Hepatocyte (in vitro differentiated cells): ENCODE measurements around the gene DKK2. TPM values are rescaled to one million over a fixed set of nuclear protein-coding genes. Genes with fewer than 3 reads are reported as not detected.

Experiments used
- DNase-seq: peaks from one replicate; pipeline ENCODE4 v3.0.0-alpha.2; 2016; ENCODE audit warnings: low spot score
- H2AFZ ChIP-seq: fragments of 200-600 bp; sonication (generic); 2 replicates; pipeline ENCODE4 v1.6.0; 2016; ENCODE audit warnings: antibody characterized with exemption, mild to moderate bottlenecking
- H3K27ac ChIP-seq: fragments of 200-600 bp; sonication (generic); 2 replicates; pipeline ENCODE4 v1.5.1; 2016; ENCODE audit warnings: mild to moderate bottlenecking
- H3K27me3 ChIP-seq: fragments of 200-600 bp; sonication (generic); 2 replicates; pipeline ENCODE4 v1.6.1; 2016
- H3K36me3 ChIP-seq: fragments of 200-600 bp; sonication (generic); replicated peaks from 2 replicates; pipeline ENCODE4 v1.5.1; 2016; ENCODE audit warnings: low read depth; ENCODE audit not compliant: insufficient read depth
- H3K4me1 ChIP-seq: fragments of 200-600 bp; sonication (generic); 2 replicates; pipeline ENCODE4 v1.5.1; 2016; ENCODE audit warnings: mild to moderate bottlenecking, moderate library complexity; ENCODE audit not compliant: insufficient read depth
- H3K4me2 ChIP-seq: fragments of 200-600 bp; sonication (generic); 2 replicates; pipeline ENCODE4 v1.6.0; 2016
- H3K4me3 ChIP-seq: fragments of 200-600 bp; sonication (generic); 2 replicates; pipeline ENCODE4 v1.5.1; 2016; ENCODE audit warnings: mild to moderate bottlenecking
- H3K79me2 ChIP-seq: fragments of 200-600 bp; sonication (generic); 2 replicates; pipeline ENCODE4 v1.6.0; 2017; ENCODE audit warnings: mild to moderate bottlenecking
- H3K9me2 ChIP-seq: fragments of 200-600 bp; sonication (generic); replicated peaks from 2 replicates; pipeline ENCODE4 v1.6.0; 2017; ENCODE audit warnings: mild to moderate bottlenecking; ENCODE audit not compliant: insufficient read depth
- H3K9me3 ChIP-seq: fragments of 200-600 bp; sonication (generic); 2 replicates; pipeline ENCODE4 v1.5.1; 2016; ENCODE audit warnings: low read depth, mild to moderate bottlenecking
- H4K20me1 ChIP-seq: fragments of 200-600 bp; sonication (generic); 2 replicates; pipeline ENCODE4 v1.6.0; 2016; ENCODE audit warnings: mild to moderate bottlenecking; ENCODE audit not compliant: insufficient read depth, poor library complexity, severe bottlenecking
- EZH2 ChIP-seq: fragments of 200-600 bp; sonication (generic); IDR thresholded peaks from 2 replicates; pipeline ENCODE4 v1.6.1; 2016; ENCODE audit warnings: antibody characterized with exemption, mild to moderate bottlenecking, borderline replicate concordance
- EZH2phosphoT487 ChIP-seq: fragments of 200-600 bp; sonication (generic); IDR thresholded peaks from one replicate; pipeline ENCODE4 v1.6.1; 2018; ENCODE audit warnings: antibody characterized with exemption, mild to moderate bottlenecking, low read depth, moderate library complexity; ENCODE audit not compliant: unreplicated experiment, severe bottlenecking
- WGBS: methylation state at CpG from one replicate; pipeline ENCODE4 v1.1.6; 2016; ENCODE audit warnings: low lambda C conversion rate; ENCODE audit errors: missing lambda C conversion rate; 5-methylcytosine and 5-hydroxymethylcytosine counted together
- polyA plus RNA-seq: library from polyadenylated mRNA; unstranded; fragments of >200 nt; fragmentation: Nextera tagmentation; extraction: Ambion mirVana; gene quantifications from 2 replicates; pipeline ENCODE4 v1.2.1, GENCODE V29; 2016
- total RNA-seq: library from RNA; depleted of rRNA; stranded (reverse); fragments of >200 nt; gene quantifications from 2 replicates; pipeline ENCODE4 v1.2.3, GENCODE V29; 2014
- TF ChIP-seq, protein P1 (sequence below): fragments of 200-600 bp; sonication (generic); IDR thresholded peaks from 2 replicates; pipeline ENCODE4 v1.5.1; 2016; ENCODE audit warnings: antibody characterized with exemption, mild to moderate bottlenecking; ENCODE audit not compliant: poor library complexity

The DKK2 gene
- total and polyA plus RNA-seq, 2 experiments from 2014 or later, result 19.7 to 28.1 TPM

DNA sequence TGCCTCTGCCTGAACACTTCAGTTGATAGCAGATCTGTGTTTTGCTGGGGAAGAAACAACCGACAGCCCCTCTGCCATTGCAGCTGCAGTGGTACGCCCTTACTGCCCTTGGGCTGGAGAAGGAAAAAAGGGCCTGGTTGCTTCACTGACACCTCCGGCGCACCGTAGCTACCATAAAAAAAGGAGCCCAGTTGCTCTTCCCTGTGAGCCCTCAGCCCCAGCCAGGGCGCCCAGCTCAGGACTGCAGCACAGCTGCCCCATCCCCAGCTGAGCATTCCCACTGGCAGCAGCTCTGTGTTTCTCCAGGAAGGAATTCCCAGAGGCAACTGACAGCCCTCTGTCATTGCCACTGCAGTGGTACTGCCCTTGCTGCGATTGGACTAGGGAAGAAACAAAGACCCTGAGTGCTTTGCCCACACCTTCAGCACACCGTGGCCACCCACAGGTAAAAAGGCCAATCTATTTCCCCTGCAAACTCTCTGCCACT lies 142.7 kb downstream of the DKK2 start:
- no peaks in the 10 kb centered on the region for H3K36me3 ChIP-seq
- no peak overlapping the region for H2AFZ ChIP-seq
- H4K20me1 ChIP-seq, result no peaks in the 10 kb centered on the region
- no peaks in the 10 kb centered on the region for H3K4me1 ChIP-seq
- H3K27ac ChIP-seq, result no peak overlapping the region
- 89% methylated on average over 8 of the region's 8 CpGs for WGBS
- H3K4me3 ChIP-seq, result no peak overlapping the region
- H3K27me3 ChIP-seq, result no peaks in the 10 kb centered on the region
- TF ChIP-seq EZH2phosphoT487, result no peak
- TF ChIP-seq, protein P1, sequence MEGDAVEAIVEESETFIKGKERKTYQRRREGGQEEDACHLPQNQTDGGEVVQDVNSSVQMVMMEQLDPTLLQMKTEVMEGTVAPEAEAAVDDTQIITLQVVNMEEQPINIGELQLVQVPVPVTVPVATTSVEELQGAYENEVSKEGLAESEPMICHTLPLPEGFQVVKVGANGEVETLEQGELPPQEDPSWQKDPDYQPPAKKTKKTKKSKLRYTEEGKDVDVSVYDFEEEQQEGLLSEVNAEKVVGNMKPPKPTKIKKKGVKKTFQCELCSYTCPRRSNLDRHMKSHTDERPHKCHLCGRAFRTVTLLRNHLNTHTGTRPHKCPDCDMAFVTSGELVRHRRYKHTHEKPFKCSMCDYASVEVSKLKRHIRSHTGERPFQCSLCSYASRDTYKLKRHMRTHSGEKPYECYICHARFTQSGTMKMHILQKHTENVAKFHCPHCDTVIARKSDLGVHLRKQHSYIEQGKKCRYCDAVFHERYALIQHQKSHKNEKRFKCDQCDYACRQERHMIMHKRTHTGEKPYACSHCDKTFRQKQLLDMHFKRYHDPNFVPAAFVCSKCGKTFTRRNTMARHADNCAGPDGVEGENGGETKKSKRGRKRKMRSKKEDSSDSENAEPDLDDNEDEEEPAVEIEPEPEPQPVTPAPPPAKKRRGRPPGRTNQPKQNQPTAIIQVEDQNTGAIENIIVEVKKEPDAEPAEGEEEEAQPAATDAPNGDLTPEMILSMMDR, result no peak
- no peak for TF ChIP-seq EZH2
- H3K9me2 ChIP-seq, result no peaks in the 10 kb centered on the region
- no peak for DNase-seq
- H3K79me2 ChIP-seq, result no peaks in the 10 kb centered on the region
- no peaks in the 10 kb centered on the region for H3K9me3 ChIP-seq
- H3K4me2 ChIP-seq, result no peak overlapping the region

- no peak overlapping the region for H2AFZ ChIP-seq
- H3K4me2 ChIP-seq, result no peak overlapping the region
- DNase-seq, result no peak
- no peaks in the 10 kb centered on the region for H3K9me3 ChIP-seq
- no peaks in the 10 kb centered on the region for H3K27me3 ChIP-seq
- H4K20me1 ChIP-seq, result no peaks in the 10 kb centered on the region
- no peak overlapping the region for H3K4me3 ChIP-seq
- no peaks in the 10 kb centered on the region for H3K9me2 ChIP-seq
- 92% methylated on average over 6 of the region's 6 CpGs for WGBS
- H3K79me2 ChIP-seq, result no peaks in the 10 kb centered on the region
- no peaks in the 10 kb centered on the region for H3K36me3 ChIP-seq
- TF ChIP-seq EZH2phosphoT487 (no peak), EZH2 (no peak)
- TF ChIP-seq, protein P1, result no peak
- no peaks in the 10 kb centered on the region for H3K4me1 ChIP-seq
- no peak overlapping the region for H3K27ac ChIP-seq
These were observed 143.3 kb downstream of the DKK2 start for GRCh38 chr4:106892786-106893185.

DNA sequence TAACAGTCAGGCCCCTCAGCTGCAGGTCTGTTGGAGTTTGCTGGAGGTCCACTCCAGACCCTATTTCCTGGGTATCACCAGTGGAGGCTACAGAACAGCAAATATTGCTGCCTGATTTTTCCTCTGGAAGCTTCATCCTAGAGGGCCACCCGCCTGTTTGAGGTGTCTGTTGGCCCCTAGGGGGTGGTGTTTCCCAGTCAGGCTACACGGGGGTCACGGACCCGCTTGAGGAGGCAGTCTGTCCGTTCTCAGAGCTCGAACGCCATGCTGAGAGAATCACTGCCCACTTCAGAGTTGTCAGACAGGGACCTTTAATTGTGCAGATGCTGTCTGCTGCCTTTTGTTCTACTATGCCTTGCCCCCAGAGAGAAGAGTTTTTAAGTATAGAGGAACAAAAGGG lies 160.8 kb downstream of the DKK2 start:
- 68% methylated on average over 7 of the region's 7 CpGs for WGBS
- Histone ChIP-seq H3K4me3 (no peak overlapping the region), H3K4me1 (no peaks in the 10 kb centered on the region), H2AFZ (no peak overlapping the region), H3K36me3 (no peaks in the 10 kb centered on the region), H3K27ac (no peak overlapping the region), H3K27me3 (no peaks in the 10 kb centered on the region), H3K4me2 (no peak overlapping the region), H4K20me1 (no peaks in the 10 kb centered on the region), H3K9me2 (no peaks in the 10 kb centered on the region), H3K9me3 (no peaks in the 10 kb centered on the region), H3K79me2 (no peaks in the 10 kb centered on the region)
- TF ChIP-seq EZH2phosphoT487 (no peak), EZH2 (no peak)
- TF ChIP-seq, protein P1, result no peak
- DNase-seq, result no peak
